ENCODE data around the gene SMPX.

- TF ChIP-seq EP300 (IDR thresholded peaks at IDR 0.05) (no peak), SMC3 (IDR thresholded peaks at IDR 0.05) (no peak), ESRRA (IDR thresholded peaks at IDR 0.05; ENCODE audit: borderline replicate concordance, low read length) (no peak), HOXA7 (CRISPR knock-in tag; IDR thresholded peaks at IDR 0.05) (no peak), RNF2 (IDR thresholded peaks at IDR 0.05; ENCODE audit: borderline replicate concordance, low read depth) (no peak), RFX5 (IDR thresholded peaks at IDR 0.05) (no peak), POLR2A (IDR thresholded peaks at IDR 0.05; ENCODE audit: low read length) (no peak), ZNF302 (CRISPR knock-in tag; IDR thresholded peaks at IDR 0.05) (no peak), BHLHE40 (IDR thresholded peaks at IDR 0.05; ENCODE audit: low read depth, low read length) (no peak), RAD21 (conservative IDR thresholded peaks at IDR 0.05 in 1 of 2, IDR thresholded peaks at IDR 0.05 in 1 of 2) (no peak)
- TF ChIP-seq, protein P1, sequence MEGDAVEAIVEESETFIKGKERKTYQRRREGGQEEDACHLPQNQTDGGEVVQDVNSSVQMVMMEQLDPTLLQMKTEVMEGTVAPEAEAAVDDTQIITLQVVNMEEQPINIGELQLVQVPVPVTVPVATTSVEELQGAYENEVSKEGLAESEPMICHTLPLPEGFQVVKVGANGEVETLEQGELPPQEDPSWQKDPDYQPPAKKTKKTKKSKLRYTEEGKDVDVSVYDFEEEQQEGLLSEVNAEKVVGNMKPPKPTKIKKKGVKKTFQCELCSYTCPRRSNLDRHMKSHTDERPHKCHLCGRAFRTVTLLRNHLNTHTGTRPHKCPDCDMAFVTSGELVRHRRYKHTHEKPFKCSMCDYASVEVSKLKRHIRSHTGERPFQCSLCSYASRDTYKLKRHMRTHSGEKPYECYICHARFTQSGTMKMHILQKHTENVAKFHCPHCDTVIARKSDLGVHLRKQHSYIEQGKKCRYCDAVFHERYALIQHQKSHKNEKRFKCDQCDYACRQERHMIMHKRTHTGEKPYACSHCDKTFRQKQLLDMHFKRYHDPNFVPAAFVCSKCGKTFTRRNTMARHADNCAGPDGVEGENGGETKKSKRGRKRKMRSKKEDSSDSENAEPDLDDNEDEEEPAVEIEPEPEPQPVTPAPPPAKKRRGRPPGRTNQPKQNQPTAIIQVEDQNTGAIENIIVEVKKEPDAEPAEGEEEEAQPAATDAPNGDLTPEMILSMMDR (IDR thresholded peaks at IDR 0.05) = no peak
Observed at GRCh38 chrX:21708116-21708515, 49.8 kb downstream of the SMPX start.

Data from A549 (cell line).